GM12801 (cell line): ENCODE data around the gene LRRIQ4.

Experiments used
- TF ChIP-seq, protein P1 (sequence below): IDR thresholded peaks from one replicate; pipeline ENCODE4 v1.5.1; 2011; ENCODE audit warnings: control low read depth; ENCODE audit not compliant: insufficient read length; ENCODE audit errors: extremely low read depth

The LRRIQ4 gene

DNA sequence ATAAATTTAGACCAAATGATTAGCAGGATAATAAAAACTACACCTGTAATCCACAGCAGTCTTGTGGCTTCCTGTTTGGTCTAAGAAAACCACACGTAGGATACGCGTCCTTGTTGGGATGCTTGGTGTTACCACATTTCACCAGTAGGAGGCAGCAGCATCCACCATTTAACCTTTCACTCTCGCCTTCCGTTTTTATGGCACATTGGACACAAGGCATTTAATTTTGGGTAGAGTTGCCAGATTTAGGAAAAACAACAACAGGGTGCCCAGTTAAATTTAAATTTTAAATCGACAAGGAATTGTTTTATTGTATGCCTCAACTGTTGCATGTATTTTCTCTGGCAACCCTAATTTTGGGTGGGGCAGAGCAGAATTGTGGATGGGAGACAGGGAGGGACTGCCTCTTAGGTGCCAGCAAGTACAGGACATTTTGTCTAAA, 50.8 kb downstream of the LRRIQ4 start:
- TF ChIP-seq, protein P1, sequence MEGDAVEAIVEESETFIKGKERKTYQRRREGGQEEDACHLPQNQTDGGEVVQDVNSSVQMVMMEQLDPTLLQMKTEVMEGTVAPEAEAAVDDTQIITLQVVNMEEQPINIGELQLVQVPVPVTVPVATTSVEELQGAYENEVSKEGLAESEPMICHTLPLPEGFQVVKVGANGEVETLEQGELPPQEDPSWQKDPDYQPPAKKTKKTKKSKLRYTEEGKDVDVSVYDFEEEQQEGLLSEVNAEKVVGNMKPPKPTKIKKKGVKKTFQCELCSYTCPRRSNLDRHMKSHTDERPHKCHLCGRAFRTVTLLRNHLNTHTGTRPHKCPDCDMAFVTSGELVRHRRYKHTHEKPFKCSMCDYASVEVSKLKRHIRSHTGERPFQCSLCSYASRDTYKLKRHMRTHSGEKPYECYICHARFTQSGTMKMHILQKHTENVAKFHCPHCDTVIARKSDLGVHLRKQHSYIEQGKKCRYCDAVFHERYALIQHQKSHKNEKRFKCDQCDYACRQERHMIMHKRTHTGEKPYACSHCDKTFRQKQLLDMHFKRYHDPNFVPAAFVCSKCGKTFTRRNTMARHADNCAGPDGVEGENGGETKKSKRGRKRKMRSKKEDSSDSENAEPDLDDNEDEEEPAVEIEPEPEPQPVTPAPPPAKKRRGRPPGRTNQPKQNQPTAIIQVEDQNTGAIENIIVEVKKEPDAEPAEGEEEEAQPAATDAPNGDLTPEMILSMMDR: peak; percentile 85

DNA sequence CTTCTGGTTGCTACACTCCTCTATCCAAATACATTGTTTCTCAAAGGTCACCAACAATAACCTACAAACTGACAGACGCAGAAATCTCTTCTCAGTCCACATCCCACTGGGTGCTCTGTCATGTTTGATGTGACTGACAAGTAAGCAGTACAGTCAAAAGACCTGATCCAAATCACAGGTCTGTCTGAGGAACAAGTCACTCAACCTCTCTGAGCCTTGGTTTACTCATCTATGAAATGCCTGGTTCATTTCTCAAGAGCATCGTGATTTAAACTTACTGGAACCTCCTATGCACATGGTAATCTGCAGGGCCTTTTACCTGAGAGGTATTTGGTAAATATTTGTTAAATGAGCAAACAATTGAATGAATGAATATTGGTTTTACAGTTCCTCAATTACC, 51.6 kb downstream of the LRRIQ4 start:
- TF ChIP-seq, protein P1: no peak

DNA sequence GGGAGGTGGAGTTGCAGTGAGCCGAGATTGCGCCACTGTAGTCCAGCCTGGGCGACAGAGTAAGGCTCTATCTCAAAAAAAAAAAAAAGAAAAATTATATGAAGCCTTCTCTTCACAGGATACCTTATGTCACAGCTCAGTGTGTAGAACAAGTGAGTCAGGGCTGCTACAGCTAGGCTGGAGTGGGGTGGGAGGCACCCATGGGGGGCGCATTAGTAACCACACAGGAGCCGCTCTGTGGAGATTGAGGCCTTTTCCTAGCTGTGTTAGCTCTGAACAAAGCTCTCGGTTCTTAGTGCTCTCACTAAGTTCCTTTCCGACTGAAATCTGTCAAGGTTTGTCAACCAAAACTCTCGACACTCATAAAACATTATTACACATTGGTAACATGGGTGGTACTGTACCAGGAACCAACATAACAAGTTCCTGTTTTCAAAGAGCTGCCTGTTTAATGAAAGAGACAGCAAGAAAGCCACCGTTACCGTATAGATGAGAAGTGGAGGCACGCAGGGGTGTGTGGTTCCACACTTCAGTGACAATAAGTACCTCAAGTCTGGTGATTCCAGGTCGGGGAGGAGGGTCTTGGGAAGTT, 52.6 kb downstream of the LRRIQ4 start:
- TF ChIP-seq, protein P1: no peak

DNA sequence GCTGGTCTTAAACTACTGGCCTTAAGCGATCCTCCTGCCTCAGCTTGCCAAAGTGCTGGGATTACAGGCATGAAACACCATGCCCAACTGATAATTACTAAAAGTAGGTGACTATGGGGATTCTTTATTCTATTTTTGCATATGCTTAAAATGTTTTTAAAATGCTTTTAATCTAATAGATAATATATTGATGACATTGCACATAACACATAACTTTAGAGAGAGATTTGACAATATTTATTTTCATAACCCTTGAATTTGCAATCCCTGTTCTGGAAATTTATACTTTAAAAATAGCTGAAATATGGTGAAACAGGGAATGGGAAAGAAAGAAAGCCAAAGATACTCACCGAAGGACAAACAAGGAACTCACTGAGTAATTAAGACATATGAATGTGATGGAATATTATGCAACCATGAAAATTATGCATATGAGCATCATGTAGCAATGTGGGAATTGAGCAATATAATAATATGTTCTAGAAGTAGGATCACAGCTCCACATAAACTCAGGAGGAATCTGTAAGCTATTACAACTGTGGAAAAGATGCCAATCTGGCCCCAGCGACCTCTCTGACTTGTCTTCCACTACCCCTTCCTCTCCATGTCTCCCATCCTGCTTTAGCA, 55.0 kb downstream of the LRRIQ4 start:
- TF ChIP-seq, protein P1: no peak

DNA sequence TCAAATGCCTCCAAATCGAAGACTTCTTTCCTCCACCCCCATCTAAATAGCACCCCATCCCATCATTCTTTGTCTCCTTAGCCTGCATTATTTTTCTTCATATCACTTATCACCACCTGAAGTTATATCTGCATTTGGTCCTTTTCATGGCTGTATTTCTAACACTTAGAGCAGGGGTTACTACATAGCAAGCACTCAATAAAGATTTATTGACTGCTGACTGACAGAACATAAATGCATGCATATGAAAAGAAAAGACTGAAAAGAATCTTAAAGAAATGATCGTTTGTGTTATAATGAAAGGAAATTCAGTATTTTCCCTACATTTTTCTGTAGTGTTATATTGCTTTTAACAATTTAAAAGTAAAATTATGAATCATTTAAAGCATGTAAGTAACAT, 55.7 kb downstream of the LRRIQ4 start:
- TF ChIP-seq, protein P1: no peak

DNA sequence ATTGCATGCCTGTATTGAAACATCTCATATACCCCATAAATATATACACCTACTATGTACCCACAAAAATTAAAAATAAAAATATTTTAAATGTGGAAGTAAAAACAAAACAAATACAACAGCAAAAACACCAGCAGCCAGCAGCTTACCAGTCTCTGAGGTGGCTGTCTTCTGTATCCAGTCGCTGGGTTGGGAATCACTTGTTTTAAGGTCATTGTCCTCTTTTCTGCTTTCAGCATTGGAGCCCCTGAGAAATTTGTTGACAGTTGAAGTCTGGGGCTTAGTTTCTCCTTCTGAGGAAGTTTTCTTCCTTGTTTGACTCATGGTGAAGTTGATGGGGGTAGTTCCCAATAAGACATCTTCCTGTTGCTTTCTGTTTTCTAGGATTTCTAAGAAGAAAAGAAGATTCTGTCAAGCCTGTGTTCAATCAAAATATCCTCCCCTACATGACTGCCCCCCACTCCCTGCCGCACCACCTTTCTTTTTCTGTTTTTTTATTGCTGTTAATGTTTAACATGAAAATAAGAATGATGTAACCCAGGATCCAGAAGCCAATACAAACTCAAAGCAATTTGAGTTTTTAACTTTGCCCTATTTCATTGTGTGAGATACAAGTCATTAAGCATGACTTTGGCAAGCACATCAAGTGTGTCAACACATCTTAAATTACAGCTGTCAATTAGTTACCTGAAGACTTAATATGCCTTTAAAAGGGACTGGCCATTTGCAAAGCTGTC, 57.0 kb downstream of the LRRIQ4 start, which contains the start of gene LRRC31:
Gene LRRC31, minus strand, starts transcription at position 452 of the 737 bp plus-strand sequence. Its CDS starts 128 bp downstream, at position 324.
- TF ChIP-seq, protein P1: no peak

DNA sequence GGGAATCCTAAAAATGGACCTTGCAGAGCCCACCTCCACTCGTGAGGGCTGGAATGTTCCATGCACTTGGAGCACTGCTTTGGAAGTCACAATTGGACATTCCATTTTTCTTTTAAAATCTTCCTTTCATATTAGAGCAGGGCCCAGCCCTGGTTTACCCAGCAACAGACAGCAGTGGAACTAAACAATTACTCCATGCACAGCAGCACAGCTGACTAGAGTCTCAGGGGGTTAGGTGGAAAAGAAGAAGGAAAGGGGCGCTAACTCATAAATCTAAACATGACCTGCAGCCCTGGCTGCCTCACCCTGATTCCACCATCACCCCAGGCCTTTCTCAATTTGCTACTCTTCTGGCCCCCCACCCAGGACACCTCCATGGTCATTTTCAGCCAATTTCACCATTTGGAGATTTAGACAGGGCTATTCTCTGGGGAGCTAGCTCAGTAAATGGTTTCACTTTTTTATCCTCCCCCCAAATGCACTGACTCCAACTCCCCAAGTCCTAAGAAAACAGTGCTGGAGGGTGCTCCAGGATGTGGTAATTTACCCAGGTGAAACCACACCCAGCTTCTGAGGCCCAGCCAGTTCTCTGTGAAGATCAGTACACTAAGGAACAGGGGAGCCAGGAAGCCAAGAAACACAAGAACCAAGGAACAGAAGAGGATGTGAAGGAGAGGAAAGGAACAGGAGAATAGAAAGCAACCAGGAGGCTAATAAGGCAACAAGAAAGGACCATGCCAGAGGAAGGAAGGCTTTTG, 58.6 kb downstream of the LRRIQ4 start:
- TF ChIP-seq, protein P1: no peak
